Measurements from ENCODE around the gene FHIP1A. TPM values are rescaled to one million over a fixed set of nuclear protein-coding genes. Genes with fewer than 3 reads are reported as not detected.

FHIP1A gene
- total RNA-seq, 4 donors from 2014 or later = 4.9 to 59.4 (median 9.0) TPM

DNA sequence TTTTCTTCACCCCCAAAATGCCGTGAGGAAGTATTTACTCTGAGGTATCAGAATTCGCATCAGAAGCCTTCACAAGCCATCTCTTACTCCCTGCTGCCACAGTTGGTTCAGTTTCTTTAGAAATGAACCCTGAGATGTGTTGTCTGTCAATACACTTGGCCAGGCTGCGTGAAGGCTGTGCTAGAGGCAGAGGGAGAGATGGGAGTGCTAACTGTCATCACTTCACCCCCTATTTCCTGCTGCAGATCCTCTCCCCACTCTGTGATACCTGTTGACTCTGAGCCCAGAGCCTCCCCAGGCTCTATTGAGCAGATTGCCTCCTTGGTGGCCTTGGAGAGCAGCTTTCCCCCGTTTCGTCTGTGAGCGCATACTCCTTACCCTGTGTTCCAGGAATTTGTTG, 34.8 kb downstream of the FHIP1A start:
- H3K27me3 ChIP-seq = no peaks in the 10 kb centered on the region
- H3K27ac ChIP-seq = no peak overlapping the region
- no peak for TF ChIP-seq EP300 (IDR thresholded peaks at IDR 0.05)
- no peaks in the 10 kb centered on the region for H3K9me3 ChIP-seq
- no peak overlapping the region for H3K4me3 ChIP-seq
- no peaks in the 10 kb centered on the region for H3K4me1 ChIP-seq
- 75 to 80% methylated on average over 6 of the region's 6 CpGs for WGBS, 2 donors
- H3K36me3 ChIP-seq = no peaks in the 10 kb centered on the region
- no peak for DNase-seq (ENCODE audit: low spot score in 2 of 2)

DNA sequence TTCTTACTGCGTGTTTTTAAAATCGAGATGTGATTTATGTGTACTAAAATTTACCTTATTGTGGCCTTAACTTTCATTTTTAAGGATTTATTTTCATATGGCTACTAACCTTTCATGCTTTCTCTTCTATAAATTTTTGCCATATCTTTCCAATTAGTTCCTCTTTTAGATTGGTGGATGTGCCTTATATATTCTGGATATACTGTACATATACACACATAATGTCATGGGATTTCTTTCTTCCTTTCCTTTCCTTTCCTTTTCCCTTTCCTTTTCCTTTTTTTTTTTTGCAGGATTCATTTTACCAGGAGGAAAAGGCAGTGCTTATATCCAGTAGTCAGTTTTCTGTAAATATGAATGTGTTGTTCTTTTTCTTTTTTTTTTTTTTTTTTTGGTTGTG, 37.2 kb downstream of the FHIP1A start:
- Histone ChIP-seq H3K9me3 (no peaks in the 10 kb centered on the region), H3K36me3 (no peaks in the 10 kb centered on the region), H3K27ac (no peak overlapping the region), H3K4me1 (no peaks in the 10 kb centered on the region), H3K27me3 (no peaks in the 10 kb centered on the region), H3K4me3 (no peak overlapping the region)
- TF ChIP-seq POLR2A (IDR thresholded peaks at IDR 0.05) (no peak), EP300 (IDR thresholded peaks at IDR 0.05) (no peak)
- TF ChIP-seq, protein P1, sequence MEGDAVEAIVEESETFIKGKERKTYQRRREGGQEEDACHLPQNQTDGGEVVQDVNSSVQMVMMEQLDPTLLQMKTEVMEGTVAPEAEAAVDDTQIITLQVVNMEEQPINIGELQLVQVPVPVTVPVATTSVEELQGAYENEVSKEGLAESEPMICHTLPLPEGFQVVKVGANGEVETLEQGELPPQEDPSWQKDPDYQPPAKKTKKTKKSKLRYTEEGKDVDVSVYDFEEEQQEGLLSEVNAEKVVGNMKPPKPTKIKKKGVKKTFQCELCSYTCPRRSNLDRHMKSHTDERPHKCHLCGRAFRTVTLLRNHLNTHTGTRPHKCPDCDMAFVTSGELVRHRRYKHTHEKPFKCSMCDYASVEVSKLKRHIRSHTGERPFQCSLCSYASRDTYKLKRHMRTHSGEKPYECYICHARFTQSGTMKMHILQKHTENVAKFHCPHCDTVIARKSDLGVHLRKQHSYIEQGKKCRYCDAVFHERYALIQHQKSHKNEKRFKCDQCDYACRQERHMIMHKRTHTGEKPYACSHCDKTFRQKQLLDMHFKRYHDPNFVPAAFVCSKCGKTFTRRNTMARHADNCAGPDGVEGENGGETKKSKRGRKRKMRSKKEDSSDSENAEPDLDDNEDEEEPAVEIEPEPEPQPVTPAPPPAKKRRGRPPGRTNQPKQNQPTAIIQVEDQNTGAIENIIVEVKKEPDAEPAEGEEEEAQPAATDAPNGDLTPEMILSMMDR (IDR thresholded peaks at IDR 0.05) = no peak
- DNase-seq (ENCODE audit: low spot score in 2 of 2) = no peak
- 93 to 94% methylated on average over 2 of the region's 2 CpGs for WGBS, 2 donors

DNA sequence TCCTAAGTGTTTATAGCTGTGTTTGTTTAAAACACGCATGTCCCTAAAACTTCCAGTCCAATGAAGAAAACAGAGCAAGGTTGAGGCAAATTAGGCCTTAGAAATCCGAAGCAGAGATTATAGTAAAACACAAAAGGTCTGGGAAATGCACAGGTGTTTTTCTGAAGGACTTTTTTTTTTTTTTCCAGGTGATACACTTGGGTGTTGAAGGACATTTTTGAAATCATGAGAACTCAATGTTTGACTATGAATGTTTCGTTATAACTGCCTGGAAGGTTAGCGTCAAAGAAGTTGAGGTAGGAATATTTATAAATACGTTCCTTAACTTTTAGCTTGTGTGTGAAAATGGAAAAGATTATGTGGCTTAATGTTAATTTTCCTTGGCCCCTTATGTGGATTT, 45.5 kb downstream of the FHIP1A start:
- no peaks in the 10 kb centered on the region for H3K27me3 ChIP-seq
- H3K4me1 ChIP-seq = no peaks in the 10 kb centered on the region
- TF ChIP-seq EP300 (IDR thresholded peaks at IDR 0.05) (no peak), POLR2A (IDR thresholded peaks at IDR 0.05) (no peak)
- TF ChIP-seq, protein P1 (IDR thresholded peaks at IDR 0.05) = no peak
- no peaks in the 10 kb centered on the region for H3K9me3 ChIP-seq
- WGBS, 2 donors = 82 to 87% methylated on average over 5 of the region's 5 CpGs
- no peaks in the 10 kb centered on the region for H3K36me3 ChIP-seq
- no peak overlapping the region for H3K27ac ChIP-seq
- H3K4me3 ChIP-seq = no peak overlapping the region
- no peak for DNase-seq (ENCODE audit: low spot score in 2 of 2)

DNA sequence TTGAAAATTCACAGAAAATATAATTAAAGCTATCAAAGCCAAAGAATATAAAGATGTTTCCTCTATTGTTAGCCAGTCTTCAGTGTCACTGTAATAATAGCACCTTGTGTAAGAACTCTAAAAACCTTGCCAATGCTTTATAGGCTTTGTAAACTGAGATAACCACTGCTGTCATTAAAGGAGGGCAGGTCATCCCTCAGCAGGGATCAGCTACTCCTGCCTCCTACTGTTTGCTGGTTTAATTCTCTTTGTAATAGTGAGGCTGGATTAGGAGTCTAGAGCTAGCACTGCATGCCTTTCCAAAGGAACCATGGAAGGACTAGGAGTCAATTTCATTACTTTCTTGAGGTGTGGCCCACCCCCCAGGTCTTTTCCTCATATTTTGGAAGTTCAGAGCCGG, 46.2 kb downstream of the FHIP1A start:
- Histone ChIP-seq H3K36me3 (no peaks in the 10 kb centered on the region), H3K27ac (no peak overlapping the region), H3K4me3 (no peak overlapping the region), H3K9me3 (no peaks in the 10 kb centered on the region), H3K4me1 (no peaks in the 10 kb centered on the region), H3K27me3 (no peaks in the 10 kb centered on the region)
- no peak for DNase-seq (ENCODE audit: low spot score in 2 of 2)
- 68 to 86% methylated on average over 1 of the region's 1 CpG for WGBS, 2 donors
- TF ChIP-seq POLR2A (IDR thresholded peaks at IDR 0.05) = no peak
- TF ChIP-seq EP300 (IDR thresholded peaks at IDR 0.05) = no peak
- TF ChIP-seq, protein P1 (IDR thresholded peaks at IDR 0.05) = no peak

DNA sequence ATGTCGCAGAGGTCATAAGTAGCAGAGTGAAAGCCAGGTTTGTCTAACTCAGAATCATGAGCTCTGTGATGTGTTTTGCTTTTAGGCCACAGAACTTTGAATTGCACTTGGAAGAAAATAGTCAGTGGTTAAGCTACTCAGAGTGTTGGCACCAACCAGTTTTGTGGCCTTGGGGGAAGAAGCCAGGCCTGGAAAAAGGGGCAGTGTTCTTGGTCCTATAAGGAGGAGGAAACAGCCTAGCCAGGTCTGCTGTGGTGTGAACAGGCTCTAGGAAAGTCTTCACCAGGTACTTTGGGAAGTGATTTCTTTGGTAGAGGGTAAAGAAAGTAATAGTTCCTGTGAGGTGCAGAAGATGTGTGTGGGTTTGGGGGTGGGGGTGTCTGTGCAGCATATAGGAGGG, 49.2 kb downstream of the FHIP1A start:
- Histone ChIP-seq H3K36me3 (no peaks in the 10 kb centered on the region), H3K27ac (no peak overlapping the region), H3K4me3 (no peak overlapping the region), H3K9me3 (no peaks in the 10 kb centered on the region), H3K4me1 (no peaks in the 10 kb centered on the region), H3K27me3 (no peaks in the 10 kb centered on the region)
- TF ChIP-seq POLR2A (IDR thresholded peaks at IDR 0.05) (no peak), EP300 (IDR thresholded peaks at IDR 0.05) (no peak)
- TF ChIP-seq, protein P1 (IDR thresholded peaks at IDR 0.05) = no peak
- WGBS, 2 donors = 91 to 93% methylated on average over 1 of the region's 1 CpG
- DNase-seq (ENCODE audit: low spot score in 2 of 2) = no peak

Other genes starting within 250 kb of the FHIP1A start
- not detected for gene PRSS48, start 132.0 kb upstream of the FHIP1A start, total RNA-seq
- gene SH3D19, start 83.6 kb upstream of the FHIP1A start, total RNA-seq = 100 to 1,000 TPM; 159 to 290 (median 244) TPM